ENCODE results near the gene MAP2.

GRCh38 chr2:209556354-209556961 is 132.6 kb downstream of the MAP2 start:
- TF ChIP-seq CTCF (IDR thresholded peaks at IDR 0.05; ENCODE audit: low read depth, low read length) (peak; percentile 49), MYC (IDR thresholded peaks at IDR 0.05; ENCODE audit: low read depth, low read length) (no peak)
